Stimulated activated CD8-positive, alpha-beta memory T cell treated with anti-CD3 and anti-CD28 coated beads, Interleukin-7, amount 100 ng/mL, for 1 hour (primary cell): Measurements from ENCODE around the gene LILRB2.
"Not testable (repeated sequence)": the region's sequence is repeated elsewhere in the genome, so short reads cannot be mapped to it uniquely, and the experiment has no call there.

Experiments
- DNase-seq, 2 donors: peaks; one replicate each; pipeline ENCODE4 v3.0.0-alpha.2; 2020; ENCODE audit warnings: low read depth in 2 of 2

The LILRB2 gene

DNA sequence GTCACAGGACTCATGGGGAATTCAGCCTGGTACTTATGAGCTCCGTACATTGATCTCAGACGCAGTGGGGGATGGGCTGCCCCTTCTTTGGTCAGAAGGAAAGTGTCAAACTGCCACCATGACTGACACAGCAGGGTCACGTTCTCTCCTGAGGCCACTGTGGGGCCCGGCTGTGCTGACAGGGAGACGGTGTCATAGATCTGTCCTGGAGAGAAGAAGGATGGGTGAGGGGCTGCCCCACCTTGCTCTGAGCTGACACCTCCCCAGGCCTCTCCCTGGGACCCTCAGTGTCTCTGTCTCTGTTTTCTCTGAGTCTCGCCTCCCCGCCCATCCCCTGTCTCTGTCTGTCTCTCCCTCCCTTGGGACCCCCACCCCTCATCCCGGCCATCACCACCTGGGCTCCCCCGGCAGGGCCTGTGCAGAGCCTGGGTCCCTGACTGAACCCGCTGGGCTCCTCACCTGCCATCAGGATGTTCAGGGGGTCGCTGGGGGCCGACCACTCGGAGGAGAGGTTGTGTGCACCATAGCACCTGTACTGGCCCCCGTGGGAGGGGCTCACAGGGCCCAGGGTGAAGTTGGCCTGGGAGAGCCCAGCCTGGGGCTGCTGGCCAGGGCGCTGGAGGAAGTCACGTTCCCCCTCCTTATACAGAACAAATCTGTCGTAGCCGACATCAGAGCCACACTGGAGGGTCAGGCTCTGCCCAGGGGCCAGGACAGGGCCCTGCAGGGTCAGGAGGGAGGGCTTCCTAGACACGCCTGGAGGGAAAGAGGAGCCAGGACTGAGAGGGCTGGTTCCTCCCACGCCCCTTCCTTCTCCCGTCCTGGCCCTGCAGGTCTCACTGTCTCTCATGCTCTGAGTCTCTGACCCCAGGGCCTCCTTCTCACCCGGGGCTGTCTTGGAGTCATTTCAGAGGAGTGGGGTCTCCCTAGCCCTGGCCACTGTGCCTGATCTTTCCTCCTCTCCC, 40.3 kb downstream of the LILRB2 start:
- DNase-seq, result not testable (repeated sequence)

DNA sequence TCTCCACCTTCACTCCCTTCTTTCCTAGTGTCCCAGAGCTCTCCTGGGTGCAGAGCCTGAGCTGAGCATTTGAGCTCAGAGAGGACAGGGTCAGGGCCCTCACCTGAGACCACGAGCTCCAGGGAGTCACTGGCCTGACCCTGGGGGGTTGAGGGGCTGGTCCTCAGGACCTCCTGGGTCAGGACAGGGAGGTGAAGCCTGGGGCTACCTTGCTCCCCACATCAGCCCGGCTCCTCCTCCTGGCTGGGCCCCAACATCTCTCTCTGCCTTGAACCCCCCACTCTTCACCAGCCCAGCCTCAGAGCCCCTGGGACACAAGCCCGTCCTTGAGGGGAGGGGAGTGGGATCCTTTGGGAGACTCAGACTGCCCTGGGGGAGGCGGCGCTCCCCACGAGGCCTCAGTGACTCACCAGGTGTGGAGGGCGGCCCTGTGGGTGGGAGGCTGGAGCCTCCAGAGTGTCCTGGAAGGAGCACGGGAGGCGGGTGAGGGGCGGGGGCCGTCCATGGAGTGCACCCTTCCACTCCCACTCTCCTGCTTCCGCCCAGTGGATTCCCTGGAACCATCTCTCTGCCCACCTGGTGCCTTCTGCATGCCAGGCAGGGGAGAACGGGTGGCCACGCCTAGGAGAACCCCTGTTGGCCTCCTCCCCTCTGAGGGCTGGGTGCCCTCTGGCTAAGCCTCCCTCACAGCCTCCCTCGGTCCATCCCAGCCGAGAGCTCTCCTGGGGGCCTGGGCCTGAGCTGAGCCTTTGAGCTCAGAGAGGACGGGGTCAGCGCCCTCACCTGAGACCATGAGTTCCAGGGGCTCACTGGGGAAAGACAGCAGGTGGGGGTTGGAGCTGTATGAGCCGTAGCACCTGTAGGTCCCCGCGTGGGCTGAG, 41.2 kb downstream of the LILRB2 start:
- not testable (repeated sequence) for DNase-seq

DNA sequence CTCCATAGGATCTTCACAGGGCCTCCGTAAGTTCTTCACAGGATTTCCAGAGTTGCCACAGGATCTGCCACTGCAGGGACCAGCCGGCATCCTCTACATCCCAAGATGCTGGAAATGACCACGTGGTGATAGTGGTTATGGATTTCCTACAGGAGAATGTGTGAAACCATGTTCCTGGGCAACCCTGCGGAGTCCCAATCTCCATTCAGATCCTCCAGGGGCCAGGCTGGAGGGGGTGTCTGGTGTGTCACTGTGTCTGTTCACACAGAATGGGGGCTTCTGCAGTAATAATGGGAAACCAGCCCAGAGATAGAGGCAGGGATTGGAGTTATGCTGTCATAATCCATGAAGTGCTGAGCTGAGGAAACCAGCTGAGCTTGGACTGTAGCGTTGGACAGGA, 47.0 kb downstream of the LILRB2 start:
- DNase-seq, result no peak

DNA sequence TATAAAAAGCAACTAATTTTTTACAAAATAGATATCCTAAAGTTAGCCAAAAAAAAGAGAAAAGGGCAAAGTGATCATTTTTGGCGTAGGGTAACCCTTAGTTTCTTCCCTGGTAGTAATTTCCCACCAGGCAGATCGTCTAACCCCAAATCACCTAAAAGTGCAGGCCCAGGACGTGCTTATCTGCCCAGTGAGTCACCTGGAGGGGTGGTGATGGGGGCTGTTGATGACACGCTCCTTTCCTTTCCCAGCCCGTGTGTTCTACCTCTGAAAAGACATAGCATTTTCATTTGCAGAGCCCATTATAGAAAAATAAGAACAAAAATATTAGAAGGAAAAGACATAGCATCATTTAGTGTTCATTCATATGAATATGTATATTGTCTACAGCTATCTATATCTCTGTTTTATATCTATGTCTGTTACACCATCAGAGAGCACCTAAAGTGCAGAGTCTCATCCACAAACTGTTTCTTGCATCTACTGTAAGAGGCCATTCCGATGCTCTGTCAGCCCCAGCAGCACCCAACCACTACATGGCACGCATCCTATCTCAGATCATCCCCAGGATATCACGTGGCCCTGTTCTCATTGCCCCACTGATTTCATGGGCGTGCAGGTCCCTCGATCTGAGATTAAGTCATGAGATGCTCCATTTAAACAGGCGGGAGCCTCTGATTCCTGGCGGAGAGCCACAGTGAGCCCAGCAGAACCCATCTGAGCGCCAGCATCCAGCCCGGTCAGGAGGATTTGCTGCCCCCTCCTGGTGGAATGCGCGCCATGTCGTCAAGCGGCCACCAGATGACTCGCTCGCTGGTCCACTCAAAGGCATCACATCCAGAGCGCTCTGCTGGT, 49.6 kb downstream of the LILRB2 start:
- peak; percentile 76 to 85 for DNase-seq

DNA sequence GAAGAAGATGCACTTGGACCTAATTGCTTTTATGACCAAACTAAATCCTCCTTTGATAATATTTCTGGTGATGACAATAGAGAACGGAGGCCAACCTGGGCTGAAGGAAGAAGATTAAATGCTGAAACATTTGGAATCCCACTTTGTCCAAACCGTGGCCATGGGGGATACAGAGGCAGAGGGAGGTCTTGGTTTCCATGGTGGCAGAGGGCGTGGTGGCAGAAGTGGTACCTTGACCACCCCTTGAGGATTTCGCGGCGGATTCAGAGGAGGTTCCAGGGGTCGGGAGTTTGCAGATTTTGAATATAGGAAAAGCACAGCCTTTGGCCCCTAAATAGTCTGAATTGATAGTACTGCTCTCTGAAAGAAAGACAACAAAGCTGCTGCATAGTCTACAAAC, 50.9 kb downstream of the LILRB2 start:
- DNase-seq, result no peak

DNA sequence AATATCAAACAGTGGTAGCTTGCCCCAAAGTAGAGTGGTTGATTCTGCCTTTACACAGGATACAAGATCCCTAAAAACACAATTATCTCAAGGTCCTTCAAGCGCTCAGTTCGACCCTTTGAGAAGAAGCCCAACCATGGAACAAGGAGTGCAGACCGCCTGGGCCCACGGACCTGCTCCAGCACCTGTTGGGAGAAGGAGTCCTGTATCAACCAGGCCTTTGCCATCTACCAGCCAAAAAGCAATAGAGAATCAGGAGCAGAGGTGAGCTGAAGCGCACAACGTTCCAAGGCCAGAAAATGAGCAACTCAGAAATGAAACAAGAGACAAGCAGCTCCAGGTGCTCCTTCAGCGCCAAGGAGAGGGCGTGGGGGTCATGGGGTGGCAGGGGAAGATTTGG, 51.8 kb downstream of the LILRB2 start:
- no peak for DNase-seq

DNA sequence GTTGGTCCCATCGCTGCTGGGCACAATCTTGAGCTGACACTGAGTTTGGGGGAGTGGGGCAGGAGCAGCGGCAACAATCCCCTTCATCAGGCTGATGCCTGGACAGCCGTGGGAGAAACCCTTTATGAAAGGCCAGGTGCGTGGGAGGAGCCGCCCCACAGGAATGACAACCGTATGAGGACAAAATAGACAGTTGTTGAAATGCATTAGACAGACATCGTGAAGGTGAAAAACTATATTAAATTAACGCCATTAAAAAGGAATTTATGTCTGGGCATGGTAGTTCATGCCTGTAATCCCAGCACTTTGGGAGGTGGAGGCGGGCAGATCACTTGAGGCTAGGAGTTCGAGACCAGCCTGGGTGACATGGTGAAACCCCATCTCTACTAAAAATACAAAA, 56.3 kb downstream of the LILRB2 start:
- not testable (repeated sequence) for DNase-seq

DNA sequence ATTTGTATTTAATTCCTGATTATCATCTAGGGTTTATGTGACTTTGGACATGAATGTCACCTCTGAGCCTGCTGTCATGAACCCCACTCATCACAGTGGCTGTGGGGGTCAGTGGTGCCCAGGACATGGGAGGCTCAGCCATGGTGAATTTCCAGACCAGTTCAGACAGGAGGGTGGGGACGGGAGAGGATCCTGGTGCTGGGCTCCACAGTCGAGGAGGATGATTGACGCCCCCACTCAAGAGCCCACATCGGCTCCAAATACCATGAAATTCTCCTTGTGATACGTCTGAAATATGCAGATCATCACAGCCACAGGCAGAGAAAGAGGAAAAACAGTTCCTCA, 57.0 kb downstream of the LILRB2 start:
- DNase-seq, result not testable (repeated sequence)
